K562 (cell line): Measurements from ENCODE around the gene ARHGAP4. TPM values are rescaled to one million over a fixed set of nuclear protein-coding genes. Genes with fewer than 3 reads are reported as not detected.

Source experiments
- ARHGAP35 ChIP-seq: fragments of 450-650 bp; IDR thresholded peaks from 2 replicates; pipeline ENCODE4 v1.6.1; 2018; ENCODE audit not compliant: partially characterized antibody
- ARID3A ChIP-seq: IDR thresholded peaks from 2 replicates; pipeline ENCODE4 v1.6.1; 2012; ENCODE audit warnings: low read depth, low read length, improper control_type of control experiment, borderline replicate concordance
- COPS2 ChIP-seq: fragments of 450-650 bp; conservative IDR thresholded peaks from 2 replicates; pipeline ENCODE4 v1.6.1; 2016; ENCODE audit warnings: mild to moderate bottlenecking, moderate library complexity
- CXXC5 ChIP-seq: fragments of 250-450 bp; sonication (Bioruptor Pico); IDR thresholded peaks from 2 replicates; pipeline ENCODE4 v1.8.0; 2022; ENCODE audit warnings: inconsistent platforms, mild to moderate bottlenecking, moderate library complexity
- HEY1 ChIP-seq: fragments of 250-450 bp; sonication (Bioruptor Pico); IDR thresholded peaks from 2 replicates; pipeline ENCODE4 v1.5.0; 2020; ENCODE audit warnings: mild to moderate bottlenecking, moderate library complexity, borderline replicate concordance
- KDM2B ChIP-seq: fragments of 250-450 bp; sonication (Bioruptor Pico); IDR thresholded peaks from 2 replicates; pipeline ENCODE4 v1.8.0; 2021; ENCODE audit warnings: mild to moderate bottlenecking, moderate library complexity
- MITF ChIP-seq: IDR thresholded peaks from 2 replicates; pipeline ENCODE4 v1.6.1; 2014; ENCODE audit warnings: antibody characterized with exemption
- NR2C2 ChIP-seq, 2 experiments: fragments of 200-800 bp in 1 of 2; sonication (Bioruptor generic) in 1 of 2; sonication (generic) in 1 of 2; formaldehyde crosslinking in 1 of 2; IDR thresholded peaks; 2 replicates each; pipeline versions ENCODE4 v1.6.1 to v1.8.0; 2016 to 2022; ENCODE audit warnings: mild to moderate bottlenecking in 1 of 2, missing compliant biosample characterization in 1 of 2, missing genetic modification characterization in 1 of 2, missing genetic modification reagents in 1 of 2
- NR4A1 ChIP-seq, 2 experiments: fragments of 250-450 bp in 1 of 2; fragments of 450-650 bp in 1 of 2; sonication (Bioruptor Pico) in 1 of 2; IDR thresholded peaks; 2 replicates each; pipeline versions ENCODE4 v1.4.0 to v1.6.1; 2016 to 2020; ENCODE audit warnings: mild to moderate bottlenecking in 2 of 2, missing compliant biosample characterization in 1 of 2, missing genetic modification characterization in 1 of 2, moderate library complexity in 1 of 2
- RBM25 ChIP-seq: fragments of 200-400 bp; formaldehyde crosslinking; IDR thresholded peaks from 2 replicates; pipeline ENCODE4 v1.6.1; 2018; ENCODE audit warnings: low read length, low read depth, moderate library complexity; ENCODE audit not compliant: severe bottlenecking
- SLC30A9 ChIP-seq: fragments of 250-450 bp; sonication (Bioruptor Pico); IDR thresholded peaks from 2 replicates; pipeline ENCODE4 v1.8.0; 2022; ENCODE audit warnings: mild to moderate bottlenecking, moderate library complexity
- SOX6 ChIP-seq: fragments of 450-650 bp; IDR thresholded peaks from 2 replicates; pipeline ENCODE4 v1.6.1; 2014; ENCODE audit warnings: mild to moderate bottlenecking
- STAG1 ChIP-seq: sonication (generic); formaldehyde crosslinking; IDR thresholded peaks from 2 replicates; pipeline ENCODE4 v1.5.0; 2020; ENCODE audit warnings: missing genetic modification reagents, borderline replicate concordance
- TCF7 ChIP-seq: sonication (generic); IDR thresholded peaks from 2 replicates; pipeline ENCODE4 v1.6.1; 2016; ENCODE audit warnings: antibody characterized with exemption, borderline replicate concordance
- TFAP4 ChIP-seq: sonication (generic); formaldehyde crosslinking; IDR thresholded peaks from 2 replicates; pipeline ENCODE4 v1.8.0; 2022; ENCODE audit warnings: missing genetic modification reagents, mild to moderate bottlenecking, moderate library complexity, borderline replicate concordance
- ZBTB17 ChIP-seq: fragments of 450-650 bp; formaldehyde crosslinking; IDR thresholded peaks from 2 replicates; pipeline ENCODE4 v1.4.0; 2020; ENCODE audit warnings: mild to moderate bottlenecking
- ZSCAN32 ChIP-seq: fragments of 450-650 bp; formaldehyde crosslinking; IDR thresholded peaks from 2 replicates; pipeline ENCODE4 v1.4.0; 2020; ENCODE audit warnings: mild to moderate bottlenecking, moderate library complexity
- polyA plus RNA-seq, 8 experiments: library from polyadenylated mRNA; depleted of rRNA in 4 of 8; stranded (reverse) in 5 of 8; unstranded in 3 of 8; fragments of >200 nt; fragmentation: Nextera tagmentation in 2 of 8; fragmentation: Illumina TruSeq in 1 of 8; extraction: Ambion mirVana in 2 of 8; extraction: Trizol in 1 of 8; gene quantifications; 2 replicates each; pipeline versions ENCODE4 v1.2.1 to v1.2.3, GENCODE V29; 2011 to 2014; ENCODE audit warnings: inconsistent platforms in 1 of 8, missing spikeins in 1 of 8
- total RNA-seq, 7 experiments: library from RNA; depleted of rRNA in 6 of 7; stranded (reverse); fragments of >200 nt in 6 of 7; fragmentation: Illumina TruSeq in 2 of 7; extraction: Trizol in 2 of 7; gene quantifications; 2 replicates each; pipeline versions ENCODE4 v1.2.1 to v1.2.3, GENCODE V29; 2011 to 2021; ENCODE audit warnings: low replicate concordance in 1 of 7
- TF ChIP-seq, protein P1 (sequence below): fragments of 250-450 bp; sonication (Bioruptor Pico); IDR thresholded peaks from 2 replicates; pipeline ENCODE4 v1.4.0; 2020
- TF ChIP-seq, protein P2 (sequence below): fragments of 250-450 bp; sonication (Bioruptor Pico); IDR thresholded peaks from 2 replicates; pipeline ENCODE4 v1.9.0; 2021; ENCODE audit warnings: mild to moderate bottlenecking
- TF ChIP-seq, protein P3 (sequence below): IDR thresholded peaks from 3 replicates; pipeline ENCODE4 v1.6.1; 2011; ENCODE audit warnings: borderline replicate concordance, mild to moderate bottlenecking; ENCODE audit not compliant: insufficient read length, insufficient read depth

ARHGAP4 gene
- total and polyA plus RNA-seq, 9 of the 15 experiments (the other 6 are each of a cell fraction or from before 2014, with no cell fraction given) = 0.30 to 81.8 (median 13.5) TPM

DNA sequence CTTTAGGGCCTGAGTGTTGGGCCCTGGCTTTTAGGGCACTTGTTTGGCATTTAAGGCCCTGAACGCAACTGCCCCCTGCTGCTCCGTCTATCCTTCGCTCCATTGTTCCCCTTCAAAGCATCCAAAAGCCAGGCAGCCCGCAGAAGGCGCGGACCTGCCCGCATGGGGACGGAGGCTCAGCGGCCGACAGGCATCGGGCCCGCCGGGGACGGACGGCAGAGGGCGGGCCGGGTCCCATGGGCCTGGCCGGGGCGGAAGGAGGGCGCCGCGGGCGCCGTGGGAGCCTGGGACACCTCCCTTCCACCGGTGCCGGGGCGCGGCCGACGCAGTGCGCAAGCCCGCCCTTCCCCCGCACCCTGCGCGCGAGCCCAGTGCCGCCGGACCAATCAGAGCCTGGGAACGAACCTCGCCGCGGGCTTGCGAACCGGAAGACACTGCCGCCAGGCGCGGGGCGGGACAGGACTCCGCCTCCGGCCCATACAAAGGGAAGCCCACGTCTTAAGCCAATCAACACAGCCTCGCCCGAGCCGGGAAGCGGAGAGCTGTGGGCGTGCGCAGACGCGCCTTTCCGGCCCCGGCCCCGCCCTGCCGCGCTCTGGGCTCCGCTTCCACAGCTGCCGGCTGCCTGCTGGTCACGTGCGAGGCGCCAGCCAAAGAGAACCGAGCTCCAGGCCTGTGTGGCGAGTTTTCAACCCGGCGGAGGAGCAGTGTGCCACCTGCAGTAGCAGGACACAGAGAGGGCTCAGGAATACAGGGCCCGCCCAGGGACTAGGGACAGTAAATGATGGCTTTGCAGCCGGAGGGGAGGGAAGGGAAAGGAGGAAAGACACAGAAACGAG lies 2.1 kb upstream of the ARHGAP4 start (continued):
- TF ChIP-seq, protein P1, sequence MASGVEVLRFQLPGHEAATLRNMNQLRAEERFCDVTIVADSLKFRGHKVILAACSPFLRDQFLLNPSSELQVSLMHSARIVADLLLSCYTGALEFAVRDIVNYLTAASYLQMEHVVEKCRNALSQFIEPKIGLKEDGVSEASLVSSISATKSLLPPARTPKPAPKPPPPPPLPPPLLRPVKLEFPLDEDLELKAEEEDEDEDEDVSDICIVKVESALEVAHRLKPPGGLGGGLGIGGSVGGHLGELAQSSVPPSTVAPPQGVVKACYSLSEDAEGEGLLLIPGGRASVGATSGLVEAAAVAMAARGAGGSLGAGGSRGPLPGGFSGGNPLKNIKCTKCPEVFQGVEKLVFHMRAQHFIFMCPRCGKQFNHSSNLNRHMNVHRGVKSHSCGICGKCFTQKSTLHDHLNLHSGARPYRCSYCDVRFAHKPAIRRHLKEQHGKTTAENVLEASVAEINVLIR (CRISPR knock-in tag) = no peak
- peak; percentile 97 for TF ChIP-seq TFAP4 (CRISPR knock-in tag)
- TF ChIP-seq RBM25 = peak; percentile 74
- TF ChIP-seq ZBTB17 (CRISPR knock-in tag) = peak; percentile 71; the same call in 1 of the 2 replicates
- TF ChIP-seq CXXC5 (CRISPR knock-in tag) = peak; percentile 95
- TF ChIP-seq ARID3A = no peak
- TF ChIP-seq, protein P2, sequence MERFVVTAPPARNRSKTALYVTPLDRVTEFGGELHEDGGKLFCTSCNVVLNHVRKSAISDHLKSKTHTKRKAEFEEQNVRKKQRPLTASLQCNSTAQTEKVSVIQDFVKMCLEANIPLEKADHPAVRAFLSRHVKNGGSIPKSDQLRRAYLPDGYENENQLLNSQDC (CRISPR knock-in tag) = no peak
- no peak for TF ChIP-seq SLC30A9 (CRISPR knock-in tag)
- TF ChIP-seq STAG1 (CRISPR knock-in tag) = no peak
- no peak for TF ChIP-seq HEY1 (CRISPR knock-in tag)
- no peak for TF ChIP-seq TCF7
- TF ChIP-seq MITF = peak; percentile 32; the same call in 1 of the 2 replicates
- TF ChIP-seq NR2C2 (CRISPR knock-in tag; IDR thresholded peaks at IDR 0.05) = no peak
- no peak; the same call in 1 of the 2 replicates for TF ChIP-seq NR2C2 (tag; IDR thresholded peaks at IDR 0.05)
- no peak for TF ChIP-seq COPS2
- TF ChIP-seq SOX6 = 0 out of 2 replicates have a peak, but pooled peaks have one; percentile 27
- TF ChIP-seq ARHGAP35 = no peak
- TF ChIP-seq ZSCAN32 (CRISPR knock-in tag) = no peak
- peak; percentile 16; the same call in 1 of the 2 replicates for TF ChIP-seq KDM2B
- no peak for TF ChIP-seq NR4A1 (CRISPR knock-in tag; IDR thresholded peaks at IDR 0.05)
- TF ChIP-seq NR4A1 (tag; IDR thresholded peaks at IDR 0.05) = 0 out of 2 replicates have a peak, but pooled peaks have one; percentile 34
- TF ChIP-seq, protein P3, sequence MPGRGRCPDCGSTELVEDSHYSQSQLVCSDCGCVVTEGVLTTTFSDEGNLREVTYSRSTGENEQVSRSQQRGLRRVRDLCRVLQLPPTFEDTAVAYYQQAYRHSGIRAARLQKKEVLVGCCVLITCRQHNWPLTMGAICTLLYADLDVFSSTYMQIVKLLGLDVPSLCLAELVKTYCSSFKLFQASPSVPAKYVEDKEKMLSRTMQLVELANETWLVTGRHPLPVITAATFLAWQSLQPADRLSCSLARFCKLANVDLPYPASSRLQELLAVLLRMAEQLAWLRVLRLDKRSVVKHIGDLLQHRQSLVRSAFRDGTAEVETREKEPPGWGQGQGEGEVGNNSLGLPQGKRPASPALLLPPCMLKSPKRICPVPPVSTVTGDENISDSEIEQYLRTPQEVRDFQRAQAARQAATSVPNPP = no peak
